AG04449 (cell line): Measurements from ENCODE around the gene TRIO.
A peak's percentile ranks its signal among the peaks of the same experiment; 100 is the strongest.

Experiments used
- CTCF ChIA-PET: fragments of 350-600 bp; formaldehyde crosslinking; extraction: SDS; loops from one replicate; lab custom pipeline; 2021; ENCODE audit warnings: antibody characterized with exemption; lab: Yijun Ruan, JAX
- POLR2A ChIA-PET: fragments of 400-600, 350-600 bp; formaldehyde crosslinking; extraction: SDS; loops from one replicate; lab custom pipeline; 2020; ENCODE audit warnings: antibody characterized with exemption, inconsistent platforms; lab: Yijun Ruan, JAX
- DNase-seq: peaks from one replicate; pipeline ENCODE4 v3.0.0-alpha.2; 2010; ENCODE audit warnings: low read depth, low spot score
- H3K4me3 ChIP-seq: 2 replicates; pipeline ENCODE4 v1.5.1; 2011; ENCODE audit warnings: low read depth, mild to moderate bottlenecking, control low read depth, low read length
- CTCF ChIP-seq: IDR thresholded peaks from one replicate; pipeline ENCODE4 v1.5.1; 2011; ENCODE audit warnings: mild to moderate bottlenecking, moderate library complexity, low read length, control low read depth, inconsistent platforms; ENCODE audit not compliant: insufficient read depth; ENCODE audit errors: missing control alignments

Gene TRIO

DNA sequence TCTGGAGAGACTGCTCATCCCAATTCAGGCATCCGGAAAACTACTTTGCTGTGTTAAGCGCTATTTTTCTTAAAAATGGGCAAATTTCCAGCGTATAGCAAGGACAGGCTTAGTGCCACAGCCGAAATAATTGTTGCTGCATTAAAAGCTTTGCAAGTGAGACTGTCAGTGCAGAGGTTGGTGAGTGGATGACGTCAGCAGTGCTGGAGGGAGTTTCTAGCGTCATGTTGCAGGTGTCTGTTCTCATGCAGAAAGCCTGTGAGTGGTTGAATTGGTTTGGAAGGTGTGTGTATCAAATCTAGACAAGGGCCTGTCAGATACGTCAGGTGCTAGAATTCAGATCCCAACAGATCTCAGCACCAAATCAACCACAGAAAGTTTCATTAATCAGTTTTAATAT, 204.4 kb downstream of the TRIO start:
- DNase-seq: no peak
- CTCF ChIA-PET: interaction anchor here (0.9 to 1.0 kb wide), 2 partner anchors 12 to 17 kb away, joined by 3 to 4 read pairs; no protein-coding TSS in a partner anchor
- POLR2A ChIA-PET: no interaction called here
- no peak overlapping the region for H3K4me3 ChIP-seq
- no peak for TF ChIP-seq CTCF

- no peak overlapping the region for H3K4me3 ChIP-seq
- no peak for DNase-seq
- TF ChIP-seq CTCF: no peak
- ChIA-PET CTCF (interaction anchor here (0.9 to 1.0 kb wide), 2 partner anchors 13 to 16 kb away, joined by 3 to 4 read pairs; no protein-coding TSS in a partner anchor), POLR2A (no interaction called here)
Measured at GRCh38 chr5:14348142-14348541, 205.0 kb downstream of the TRIO start.

- no peak for TF ChIP-seq CTCF
- no peak for DNase-seq
- ChIA-PET CTCF (interaction anchor here (3.4 kb wide), 1 partner anchor 20 kb away, joined by 38 read pairs; no protein-coding TSS in a partner anchor), POLR2A (no interaction called here)
- H3K4me3 ChIP-seq: no peak overlapping the region
Measured at GRCh38 chr5:14349029-14349428, 205.9 kb downstream of the TRIO start.

DNA sequence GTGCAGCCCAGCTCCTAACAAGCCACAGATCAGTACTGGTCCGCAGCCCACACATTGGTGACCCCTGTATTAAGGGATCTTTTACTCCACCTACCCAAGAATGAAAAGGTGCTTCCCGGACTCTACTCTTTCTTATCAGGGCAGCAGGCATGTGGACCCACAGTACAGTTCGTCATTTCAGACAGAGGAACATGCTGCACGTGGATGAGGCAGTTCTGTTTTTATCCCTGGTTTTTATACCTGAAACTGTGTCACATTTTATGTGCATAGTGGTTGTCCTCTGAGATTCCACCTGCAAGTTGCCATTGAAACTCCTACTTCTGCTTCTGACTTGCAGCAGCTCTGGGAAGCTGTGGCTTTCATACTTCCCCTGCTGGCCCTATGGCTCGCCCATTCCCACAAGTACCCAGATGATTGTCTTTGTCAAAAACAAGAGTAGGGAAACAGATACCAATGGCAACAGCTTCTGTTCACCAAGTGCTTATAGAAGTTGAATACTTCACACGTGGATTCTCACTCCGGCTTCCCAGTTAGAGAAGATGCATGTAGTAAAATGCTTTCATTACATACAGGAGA, 208.0 kb downstream of the TRIO start:
- ChIA-PET POLR2A (no interaction called here), CTCF (interaction anchor here (0.6 to 3.4 kb wide), 19 partner anchors 9 to 374 kb away, joined by 3 to 49 read pairs (median 4); no protein-coding TSS in a partner anchor)
- TF ChIP-seq CTCF: no peak
- H3K4me3 ChIP-seq: no peak overlapping the region
- no peak for DNase-seq

GRCh38 chr5:14351845-14352712, 208.9 kb downstream of the TRIO start:
- H3K4me3 ChIP-seq: no peak overlapping the region
- POLR2A ChIA-PET: no interaction called here
- peak; percentile 96 for TF ChIP-seq CTCF
- DNase-seq: no peak
- CTCF ChIA-PET: interaction anchor here (0.6 to 3.4 kb wide), 25 partner anchors 8 to 375 kb away, joined by 3 to 49 read pairs (median 4); no protein-coding TSS in a partner anchor

- DNase-seq: no peak
- ChIA-PET CTCF (interaction anchor here (0.7 to 4.8 kb wide), 11 partner anchors 9 to 377 kb away, joined by 3 to 25 read pairs (median 4); no protein-coding TSS in a partner anchor), POLR2A (interaction anchor here (1.1 kb wide), 1 partner anchor 11 kb away, joined by 3 read pairs; no protein-coding TSS in a partner anchor)
- no peak for TF ChIP-seq CTCF
- H3K4me3 ChIP-seq: no peak overlapping the region
Measured at GRCh38 chr5:14353726-14354474, 210.8 kb downstream of the TRIO start.
